GM12873 (cell line): ENCODE data around the gene MS4A8.

ENCODE experiments used
- CTCF ChIP-seq: IDR thresholded peaks from 2 replicates; pipeline ENCODE4 v1.5.1; 2012; ENCODE audit warnings: low read depth, mild to moderate bottlenecking, moderate library complexity, low read length, control low read depth; ENCODE audit not compliant: insufficient read depth; ENCODE audit errors: missing control alignments

Gene MS4A8

GRCh38 chr11:60748225-60748624 lies 48.8 kb downstream of the MS4A8 start:
- no peak for TF ChIP-seq CTCF

- no peak for TF ChIP-seq CTCF
Measured at GRCh38 chr11:60748821-60749220, 49.4 kb downstream of the MS4A8 start.

GRCh38 chr11:60750911-60751310 lies 51.5 kb downstream of the MS4A8 start:
- no peak for TF ChIP-seq CTCF

- TF ChIP-seq CTCF: no peak
Measured at GRCh38 chr11:60753309-60753708, 53.9 kb downstream of the MS4A8 start.

- TF ChIP-seq CTCF: no peak
Measured at GRCh38 chr11:60754887-60755286, 55.5 kb downstream of the MS4A8 start.

GRCh38 chr11:60756307-60757032 lies 57.1 kb downstream of the MS4A8 start, which contains the start of gene MS4A15:
Gene MS4A15, plus strand, starts transcription at chr11:60756867. Its CDS starts 6,867 bp downstream, at chr11:60763734.
- peak; percentile 62 for TF ChIP-seq CTCF

- TF ChIP-seq CTCF: no peak
Measured at GRCh38 chr11:60757231-60757800, 57.9 kb downstream of the MS4A8 start.
